ENCODE measurements around the gene FIG4.

DNA sequence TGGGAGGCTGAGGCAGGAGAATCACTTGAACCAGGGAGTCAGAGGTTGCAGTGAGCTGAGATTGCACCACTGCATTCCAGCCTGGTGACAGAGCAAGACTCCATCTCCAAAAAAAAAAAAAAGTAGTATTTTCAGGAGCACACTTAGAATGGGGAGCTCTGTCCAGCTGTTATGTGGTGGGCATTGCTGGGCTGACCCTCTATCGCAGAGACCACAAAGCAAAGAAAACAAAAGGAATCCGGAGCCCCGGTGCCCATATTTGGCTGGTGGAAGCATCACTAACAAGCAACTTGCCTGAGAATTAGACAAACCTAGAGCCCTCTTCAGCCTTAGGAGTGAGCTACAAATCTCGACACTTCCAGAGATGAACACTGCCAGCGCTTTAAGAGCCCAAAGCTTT is 149.7 kb downstream of the FIG4 start:
- TF ChIP-seq, protein P1, sequence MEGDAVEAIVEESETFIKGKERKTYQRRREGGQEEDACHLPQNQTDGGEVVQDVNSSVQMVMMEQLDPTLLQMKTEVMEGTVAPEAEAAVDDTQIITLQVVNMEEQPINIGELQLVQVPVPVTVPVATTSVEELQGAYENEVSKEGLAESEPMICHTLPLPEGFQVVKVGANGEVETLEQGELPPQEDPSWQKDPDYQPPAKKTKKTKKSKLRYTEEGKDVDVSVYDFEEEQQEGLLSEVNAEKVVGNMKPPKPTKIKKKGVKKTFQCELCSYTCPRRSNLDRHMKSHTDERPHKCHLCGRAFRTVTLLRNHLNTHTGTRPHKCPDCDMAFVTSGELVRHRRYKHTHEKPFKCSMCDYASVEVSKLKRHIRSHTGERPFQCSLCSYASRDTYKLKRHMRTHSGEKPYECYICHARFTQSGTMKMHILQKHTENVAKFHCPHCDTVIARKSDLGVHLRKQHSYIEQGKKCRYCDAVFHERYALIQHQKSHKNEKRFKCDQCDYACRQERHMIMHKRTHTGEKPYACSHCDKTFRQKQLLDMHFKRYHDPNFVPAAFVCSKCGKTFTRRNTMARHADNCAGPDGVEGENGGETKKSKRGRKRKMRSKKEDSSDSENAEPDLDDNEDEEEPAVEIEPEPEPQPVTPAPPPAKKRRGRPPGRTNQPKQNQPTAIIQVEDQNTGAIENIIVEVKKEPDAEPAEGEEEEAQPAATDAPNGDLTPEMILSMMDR (IDR thresholded peaks at IDR 0.05; ENCODE audit: insufficient read depth, low read length, poor library complexity, severe bottlenecking): no peak
- TF ChIP-seq EZH2phosphoT487 (conservative IDR thresholded peaks at IDR 0.05; ENCODE audit: low read length): no peak

All from SU-DHL-6 (cell line).